ENCODE results near the gene MT1F. TPM values are rescaled to one million over a fixed set of nuclear protein-coding genes. Genes with fewer than 3 reads are reported as not detected.

Gene MT1F
- total and polyA plus RNA-seq, 2 of the 4 experiments (the other 2 are of a cell fraction) = 0.56 TPM; not detected in 1

GRCh38 chr16:56677474-56677873, 19.7 kb downstream of the MT1F start:
- Histone ChIP-seq H3K9me3 (ENCODE audit: control insufficient read depth, insufficient read depth, low read length) (no peaks in the 10 kb centered on the region), H3K27ac (ENCODE audit: insufficient read depth, low read length) (no peak overlapping the region), H2BK15ac (ENCODE audit: low read depth, low read length) (no peak overlapping the region), H3K4ac (ENCODE audit: low read depth, low read length) (no peak overlapping the region), H2BK5ac (ENCODE audit: low read depth, low read length, poor library complexity, severe bottlenecking) (no peak overlapping the region), H3K4me3 (ENCODE audit: insufficient read depth, low read depth, low read length) (no peak overlapping the region), H4K20me1 (ENCODE audit: insufficient read depth, low read length) (peaks cover 4% of the 10 kb centered on the region; the same call in 1 of the 2 replicates), H2AK5ac (ENCODE audit: low read depth, low read length) (no peak overlapping the region), H3K18ac (ENCODE audit: low read depth, low read length) (no peak overlapping the region), H2AK9ac (replicated peaks; ENCODE audit: low read depth, low read length, poor library complexity) (peak overlapping the region; percentile 55), H2BK20ac (ENCODE audit: low read depth, low read length) (no peak overlapping the region), H3K9me1 (ENCODE audit: insufficient read depth, low read length) (peaks cover 5% of the 10 kb centered on the region), H3K56ac (ENCODE audit: extremely low read depth, insufficient read depth, low read length) (no peak overlapping the region), H4K8ac (ENCODE audit: low read depth in 2 of 2, low read length in 2 of 2) (no peak overlapping the region), H4K5ac (ENCODE audit: low read depth, low read length) (no peak overlapping the region), H2AFZ (replicated peaks; ENCODE audit: low read length, poor library complexity) (no peak overlapping the region), H4K91ac (ENCODE audit: insufficient read depth, low read depth, low read length) (no peak overlapping the region), H3K4me1 (ENCODE audit: control insufficient read depth, insufficient read depth, low read length) (peaks cover 6% of the 10 kb centered on the region), H3K4me2 (ENCODE audit: low read depth, low read length) (no peak overlapping the region), H3K27me3 (ENCODE audit: control insufficient read depth, insufficient read depth, low read length) (peaks cover 24% of the 10 kb centered on the region), H3K9ac (ENCODE audit: low read depth, low read length) (no peak overlapping the region), H3K23ac (ENCODE audit: low read depth, low read length) (no peak overlapping the region), H3K79me1 (ENCODE audit: low read depth in 1 of 2, low read length in 2 of 2) (peaks cover 0 to under 1% of the 10 kb centered on the region in 2 experiments; a peak in 1 of 4 replicates), H3K36me3 (ENCODE audit: control insufficient read depth, insufficient read depth, low read length) (no peaks in the 10 kb centered on the region), H3K14ac (replicated peaks; ENCODE audit: low read depth, low read length) (no peak overlapping the region), H2BK120ac (ENCODE audit: low read depth, low read length) (no peak overlapping the region)
- TF ChIP-seq ELK1 (IDR thresholded peaks at IDR 0.05; ENCODE audit: borderline replicate concordance, low read depth, low read length) (no peak), MAZ (IDR thresholded peaks at IDR 0.05; ENCODE audit: borderline replicate concordance, low read depth, low read length) (no peak), RCOR1 (IDR thresholded peaks at IDR 0.05; ENCODE audit: insufficient replicate concordance, low read length) (no peak), MAFK (IDR thresholded peaks at IDR 0.05; ENCODE audit: low read depth, low read length) (no peak), RFX5 (IDR thresholded peaks at IDR 0.05; ENCODE audit: low read depth, low read length) (no peak), FOS (IDR thresholded peaks at IDR 0.05; ENCODE audit: low read depth, low read length) (no peak), POLR2A (IDR thresholded peaks at IDR 0.05; ENCODE audit: low read depth, low read length) (no peak), CHD1 (IDR thresholded peaks at IDR 0.05; ENCODE audit: low read depth, low read length) (no peak), BHLHE40 (IDR thresholded peaks at IDR 0.05; ENCODE audit: low read depth, low read length) (no peak), NFE2L2 (IDR thresholded peaks at IDR 0.05; ENCODE audit: low read depth, low read length) (no peak), CEBPB (IDR thresholded peaks at IDR 0.05; ENCODE audit: low read depth, low read length) (no peak), SMC3 (IDR thresholded peaks at IDR 0.05; ENCODE audit: low read depth, low read length) (no peak), MXI1 (IDR thresholded peaks at IDR 0.05; ENCODE audit: borderline replicate concordance, low read depth, low read length) (no peak)
- TF ChIP-seq, protein P1, sequence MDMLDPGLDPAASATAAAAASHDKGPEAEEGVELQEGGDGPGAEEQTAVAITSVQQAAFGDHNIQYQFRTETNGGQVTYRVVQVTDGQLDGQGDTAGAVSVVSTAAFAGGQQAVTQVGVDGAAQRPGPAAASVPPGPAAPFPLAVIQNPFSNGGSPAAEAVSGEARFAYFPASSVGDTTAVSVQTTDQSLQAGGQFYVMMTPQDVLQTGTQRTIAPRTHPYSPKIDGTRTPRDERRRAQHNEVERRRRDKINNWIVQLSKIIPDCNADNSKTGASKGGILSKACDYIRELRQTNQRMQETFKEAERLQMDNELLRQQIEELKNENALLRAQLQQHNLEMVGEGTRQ (IDR thresholded peaks at IDR 0.05; ENCODE audit: low read depth, low read length) = no peak
- TF ChIP-seq, protein P2, sequence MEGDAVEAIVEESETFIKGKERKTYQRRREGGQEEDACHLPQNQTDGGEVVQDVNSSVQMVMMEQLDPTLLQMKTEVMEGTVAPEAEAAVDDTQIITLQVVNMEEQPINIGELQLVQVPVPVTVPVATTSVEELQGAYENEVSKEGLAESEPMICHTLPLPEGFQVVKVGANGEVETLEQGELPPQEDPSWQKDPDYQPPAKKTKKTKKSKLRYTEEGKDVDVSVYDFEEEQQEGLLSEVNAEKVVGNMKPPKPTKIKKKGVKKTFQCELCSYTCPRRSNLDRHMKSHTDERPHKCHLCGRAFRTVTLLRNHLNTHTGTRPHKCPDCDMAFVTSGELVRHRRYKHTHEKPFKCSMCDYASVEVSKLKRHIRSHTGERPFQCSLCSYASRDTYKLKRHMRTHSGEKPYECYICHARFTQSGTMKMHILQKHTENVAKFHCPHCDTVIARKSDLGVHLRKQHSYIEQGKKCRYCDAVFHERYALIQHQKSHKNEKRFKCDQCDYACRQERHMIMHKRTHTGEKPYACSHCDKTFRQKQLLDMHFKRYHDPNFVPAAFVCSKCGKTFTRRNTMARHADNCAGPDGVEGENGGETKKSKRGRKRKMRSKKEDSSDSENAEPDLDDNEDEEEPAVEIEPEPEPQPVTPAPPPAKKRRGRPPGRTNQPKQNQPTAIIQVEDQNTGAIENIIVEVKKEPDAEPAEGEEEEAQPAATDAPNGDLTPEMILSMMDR (conservative IDR thresholded peaks at IDR 0.05; ENCODE audit: low read depth, low read length) = no peak
- CTCF ChIA-PET = no interaction called here
- dilution Hi-C loops (cut with HindIII; ENCODE audit: low sequenced_read_pairs, unreplicated experiment) (no loop called here), intact Hi-C loops (cut with micrococcal nuclease) (no loop called here), in situ Hi-C loops (cut with MboI; ENCODE audit: low sequenced_read_pairs) (no loop called here)
- DNase-seq (no peak), ATAC-seq (ENCODE audit: low read depth) (no peak)
- POLR2A ChIA-PET (ENCODE audit: unreplicated experiment) = no interaction called here
- BruUV-seq (replicated peaks) = no TSS peak
- WGBS, 2 experiments (ENCODE audit: extremely low coverage in 2 of 2, insufficient read length in 1 of 2) = 100% methylated on average over 1 of the region's 3 CpGs; no CpG with 5 or more reads in 1 of the 2 experiments
